Psoas muscle (tissue), 8 donors: ENCODE data around the gene NFATC2IP. TPM values are rescaled to one million over a fixed set of nuclear protein-coding genes. Genes with fewer than 3 reads are reported as not detected.
A peak's percentile ranks its signal among the peaks of the same experiment; 100 is the strongest.

Source experiments
- ATAC-seq, 4 donors: fragments of 200-7000 bp; cut with Tn5 transposase; one replicate each; pipeline ENCODE4 v1.9.1; 2020; ENCODE audit warnings: moderate library complexity in 3 of 4, mild to moderate bottlenecking in 2 of 4
- DNase-seq, 2 donors: peaks; one replicate each; pipeline ENCODE4 v3.0.0-alpha.2; 2020
- H3K27ac ChIP-seq: fragments of 200-600 bp; one replicate; pipeline ENCODE4 v1.8.0; 2022
- H3K27me3 ChIP-seq, 3 donors: fragments of 200-600 bp in 1 of 3; one replicate each; pipeline versions ENCODE4 v1.6.1 to v1.8.0; 2013 to 2022; ENCODE audit warnings: low read length in 2 of 3, mild to moderate bottlenecking in 2 of 3, moderate library complexity in 1 of 3; ENCODE audit not compliant: insufficient read depth in 3 of 3
- H3K36me3 ChIP-seq, 2 donors: fragments of 200-600 bp in 1 of 2; one replicate each; pipeline versions ENCODE4 v1.6.1 to v1.8.0; 2013 to 2022; ENCODE audit warnings: low read depth in 1 of 2, mild to moderate bottlenecking in 1 of 2, moderate library complexity in 1 of 2; ENCODE audit not compliant: insufficient read depth in 1 of 2
- H3K4me1 ChIP-seq: fragments of 200-600 bp; one replicate; pipeline ENCODE4 v1.8.0; 2022
- H3K4me3 ChIP-seq: fragments of 200-600 bp; one replicate; pipeline ENCODE4 v1.8.0; 2022; ENCODE audit warnings: mild to moderate bottlenecking
- H3K9me3 ChIP-seq: fragments of 200-600 bp; one replicate; pipeline ENCODE4 v1.8.0; 2022
- CTCF ChIP-seq: fragments of 200-600 bp; IDR thresholded peaks from one replicate; pipeline ENCODE4 v1.8.0; 2022; ENCODE audit warnings: antibody characterized with exemption
- WGBS, 3 donors: extraction: QIAGEN DNeasy Blood & Tissue Kit; methylation state at CpG; one replicate each; pipeline versions ENCODE4 v1.1.6 to v1.1.7; 2013; 5-methylcytosine and 5-hydroxymethylcytosine counted together
- intact Hi-C, 2 donors: fragments of 100-400 bp; cut with DNase I; formaldehyde crosslinking; loops; one replicate each; pipeline versions ENCODE4 v1.11.0 to v1.14.2; 2022
- polyA plus RNA-seq, 3 donors: library from polyadenylated mRNA; stranded (reverse); fragments of 200-250 nt; gene quantifications; one replicate each; pipeline ENCODE4 v1.2.3, GENCODE V29; 2013
- total RNA-seq, 4 donors: library from RNA; stranded (reverse); fragmentation: NEBNext Ultra II Directional in 2 of 4; extraction: Animal tissue kit (Norgen Biotek cat#: 25700) in 2 of 4; gene quantifications; one replicate each; pipeline versions ENCODE4 v1.2.1 to v1.2.4, GENCODE V29; 2021 to 2023
- donor health status: healthy with polysubstance abuse.
- donor health status: DM: no; HTN: no; CAD: no; lungs with moderate emphysema.
- donor health status: Bipolar disorder and iron deficiency.
- donor health status: healthy.
- donor health status: DM: yes; HTN: yes; CAD: no.
- donor health status: DM: no; HTN: no; CAD: no.
- donor health status: DM: no; HTN: no; CAD: no.
- donor health status: DM: yes; HTN: yes; CAD: no.

Gene NFATC2IP
- total and polyA plus RNA-seq, 7 donors, result 10.6 to 20.4 (median 17.6) TPM

GRCh38 chr16:28904363-28904762, 46.4 kb upstream of the NFATC2IP start:
- no peak for ATAC-seq
- Histone ChIP-seq H3K4me3 (no peak overlapping the region), H3K4me1 (no peaks in the 10 kb centered on the region), H3K27me3 (no peaks in the 10 kb centered on the region), H3K36me3 (peaks cover 0 to 80% of the 10 kb centered on the region in 2 donors), H3K9me3 (no peaks in the 10 kb centered on the region), H3K27ac (no peak overlapping the region)
- intact Hi-C loops, result no loop called here
- no peak for DNase-seq
- WGBS, 3 donors, result 80 to 84% (median 82%) methylated on average over 14 of the region's 14 CpGs
- TF ChIP-seq CTCF, result no peak

- Histone ChIP-seq H3K27ac (no peak overlapping the region), H3K4me1 (no peaks in the 10 kb centered on the region), H3K4me3 (no peak overlapping the region), H3K27me3 (no peaks in the 10 kb centered on the region), H3K36me3 (peaks cover 0 to 76% of the 10 kb centered on the region in 2 donors), H3K9me3 (no peaks in the 10 kb centered on the region)
- no peak for TF ChIP-seq CTCF
- ATAC-seq, result peak in 1 of 4 donors; percentile 0
- intact Hi-C loops, result no loop called here
- 76 to 92% (median 76%) methylated on average over 16 of the region's 16 CpGs for WGBS, 3 donors
- DNase-seq, result no peak
Measured at GRCh38 chr16:28904828-28905227, 45.9 kb upstream of the NFATC2IP start.

GRCh38 chr16:28905229-28905754, 45.4 kb upstream of the NFATC2IP start:
- H3K36me3 ChIP-seq, result peaks cover 0 to 71% of the 10 kb centered on the region in 2 donors
- H3K9me3 ChIP-seq, result no peaks in the 10 kb centered on the region
- H3K4me1 ChIP-seq, result no peaks in the 10 kb centered on the region
- H3K4me3 ChIP-seq, result no peak overlapping the region
- no peak for TF ChIP-seq CTCF
- intact Hi-C loops, result no loop called here
- WGBS, 3 donors, result 52 to 92% (median 63%) methylated on average over 9 of the region's 9 CpGs
- DNase-seq, result no peak
- H3K27ac ChIP-seq, result no peak overlapping the region
- peak in 2 of 4 donors; percentile 2 to 15 for ATAC-seq
- no peaks in the 10 kb centered on the region for H3K27me3 ChIP-seq

- intact Hi-C loops, result no loop called here
- H3K36me3 ChIP-seq, result peaks cover 0 to 65% of the 10 kb centered on the region in 2 donors
Measured at GRCh38 chr16:28905800-28906372, 44.9 kb upstream of the NFATC2IP start.

More at GRCh38 chr16:28905800-28906372, 44.9 kb upstream of the NFATC2IP start:
- H3K27ac ChIP-seq, result peak overlapping the region; percentile 46
- WGBS, 3 donors, result 41 to 78% (median 53%) methylated on average over 17 to 24 of the region's 24 CpGs
- H3K27me3 ChIP-seq, result no peaks in the 10 kb centered on the region
- no peak for TF ChIP-seq CTCF
- no peaks in the 10 kb centered on the region for H3K9me3 ChIP-seq
- DNase-seq, result no peak
- ATAC-seq, result peak in 3 of 4 donors; percentile 29 to 38 (median 35)
- H3K4me3 ChIP-seq, result no peak overlapping the region
- H3K4me1 ChIP-seq, result no peaks in the 10 kb centered on the region
